NCI-H1436 (cell line): ENCODE data around the gene C10orf62.

Source experiments
- DNase-seq: peaks from one replicate; lab custom pipeline; 2025; lab: John Stamatoyannopoulos, UW

The C10orf62 gene

DNA sequence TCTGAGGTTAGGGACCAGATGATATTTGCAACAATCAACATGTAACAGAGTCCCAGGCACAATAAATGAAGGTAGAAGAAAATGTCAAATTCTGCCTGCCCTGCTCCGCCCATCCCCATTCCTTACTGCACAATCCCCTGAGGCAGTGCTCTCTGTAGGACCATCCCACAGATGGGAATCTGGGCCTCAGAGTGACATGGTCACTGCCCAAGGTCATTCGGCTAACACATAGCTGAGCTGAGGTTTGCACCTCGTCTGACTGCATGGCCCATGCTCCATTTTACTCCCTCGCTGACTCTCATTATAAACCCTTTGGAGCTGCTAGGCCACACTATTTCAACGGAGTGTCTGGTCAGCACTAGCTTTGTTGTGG is 4.1 kb upstream of the C10orf62 start:
- DNase-seq = no peak

- no peak for DNase-seq
These were observed 2.3 kb upstream of the C10orf62 start for GRCh38 chr10:97587183-97587582.

DNA sequence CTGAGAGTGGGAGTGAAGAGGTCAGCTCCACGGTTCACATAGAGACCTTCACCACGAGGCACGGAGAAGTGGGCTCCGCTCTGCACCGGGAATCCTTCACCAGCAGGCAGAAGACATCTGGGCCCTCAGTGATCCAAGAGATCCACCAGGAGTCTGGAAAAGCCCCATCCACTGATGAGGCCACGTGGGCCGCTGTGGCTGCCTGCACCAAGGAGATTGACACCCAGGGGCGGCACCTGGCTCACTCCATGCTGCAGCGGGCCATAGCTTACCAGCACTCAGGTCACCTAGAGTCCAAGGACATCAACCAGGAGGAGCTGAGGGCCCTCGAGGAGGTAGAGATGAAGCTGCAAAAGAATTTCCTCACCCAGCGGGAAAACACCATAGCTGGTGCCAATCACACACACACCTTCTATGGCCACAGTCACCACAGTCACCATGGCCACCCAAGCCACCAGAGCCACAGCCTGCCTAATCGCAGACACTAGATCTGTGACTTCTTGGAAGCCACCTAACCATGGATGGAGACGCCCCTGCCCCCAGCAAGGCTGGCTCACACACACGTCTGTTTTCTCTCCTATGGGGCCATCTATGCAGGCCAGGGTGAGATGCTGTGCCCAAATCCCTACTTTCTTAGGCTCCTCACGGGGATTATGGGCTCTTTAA is 694 bp downstream of the C10orf62 start:
- no peak for DNase-seq

- DNase-seq = peak; percentile 4
These were observed 1.4 kb downstream of the C10orf62 start for GRCh38 chr10:97590748-97591495.

DNA sequence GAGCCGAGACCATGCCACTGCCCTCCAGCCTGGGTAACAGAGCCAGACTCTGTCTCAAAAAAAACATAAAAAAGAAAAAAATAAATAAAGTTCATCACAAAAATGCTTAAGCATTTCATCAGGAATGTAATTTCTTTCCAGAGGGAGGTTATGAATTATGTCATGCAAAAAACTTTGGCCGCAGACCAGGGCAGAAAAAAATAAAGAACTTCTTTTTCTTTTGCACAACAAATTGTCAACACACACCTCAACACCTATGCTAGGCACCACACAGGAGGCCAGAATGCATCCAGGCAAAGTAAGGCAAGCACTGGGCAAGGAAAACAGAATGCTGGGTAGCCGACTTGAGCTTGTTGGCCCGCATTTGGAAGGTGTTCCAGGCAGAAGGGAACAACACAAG is 3.9 kb downstream of the C10orf62 start:
- no peak for DNase-seq

- no peak for DNase-seq
These were observed 6.9 kb downstream of the C10orf62 start for GRCh38 chr10:97596101-97597082.

GRCh38 chr10:97597778-97598177 is 8.3 kb downstream of the C10orf62 start:
- DNase-seq = no peak

DNA sequence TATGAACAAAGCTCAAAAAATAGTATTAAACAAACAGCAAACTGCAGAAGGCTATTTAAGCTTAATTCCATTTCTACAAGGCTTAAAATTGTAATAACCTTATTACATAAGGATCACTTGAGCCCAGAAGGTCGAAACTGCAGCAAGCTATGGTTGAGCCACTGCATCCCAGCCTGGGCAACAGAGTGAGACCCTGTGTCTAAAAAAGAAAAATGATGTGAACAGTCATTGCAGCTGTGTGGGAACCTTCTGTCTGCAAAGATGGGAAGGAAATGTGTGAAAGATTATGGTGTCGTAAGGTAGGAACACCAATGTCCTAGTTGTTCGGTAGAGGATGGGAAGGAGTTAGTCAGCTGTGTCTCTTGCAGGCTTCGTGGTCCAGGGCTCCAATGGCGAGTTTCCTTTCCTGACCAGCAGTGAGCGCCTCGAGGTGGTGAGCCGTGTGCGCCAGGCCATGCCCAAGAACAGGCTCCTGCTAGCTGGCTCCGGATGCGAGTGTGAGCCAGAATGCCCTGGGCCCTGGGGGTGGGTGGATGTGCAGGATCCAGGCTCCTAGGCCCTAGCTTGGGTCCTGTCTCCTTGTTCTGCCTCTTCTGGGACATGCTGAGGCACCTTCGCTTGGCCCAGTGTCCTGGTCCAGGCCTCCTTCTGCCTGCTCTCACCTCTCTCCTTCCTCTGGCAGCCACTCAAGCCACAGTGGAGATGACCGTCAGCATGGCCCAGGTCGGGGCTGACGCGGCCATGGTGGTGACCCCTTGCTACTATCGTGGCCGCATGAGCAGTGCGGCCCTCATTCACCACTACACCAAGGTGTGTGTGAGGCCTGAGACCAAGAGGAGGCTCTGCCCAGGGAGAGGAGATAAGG is 9.1 kb downstream of the C10orf62 start:
- no peak for DNase-seq

DNA sequence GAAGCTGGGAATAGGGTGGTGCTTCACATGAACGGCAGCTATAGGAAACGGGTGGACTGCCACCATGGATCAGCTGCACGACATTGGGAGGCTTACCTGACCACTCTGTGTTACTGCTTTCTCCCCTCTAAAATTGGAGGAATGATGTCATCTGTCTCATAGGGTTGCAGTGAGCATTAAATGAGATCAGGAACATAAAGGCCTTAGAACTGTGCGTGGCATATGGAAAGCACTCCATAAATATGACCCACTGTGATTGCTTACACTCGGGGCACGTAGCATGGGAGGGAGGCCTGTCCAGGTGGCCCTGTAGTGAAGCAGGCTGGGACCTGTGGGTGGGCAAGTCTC is 9.7 kb downstream of the C10orf62 start:
- DNase-seq = no peak

GRCh38 chr10:97600616-97601015 is 11.1 kb downstream of the C10orf62 start:
- no peak for DNase-seq

DNA sequence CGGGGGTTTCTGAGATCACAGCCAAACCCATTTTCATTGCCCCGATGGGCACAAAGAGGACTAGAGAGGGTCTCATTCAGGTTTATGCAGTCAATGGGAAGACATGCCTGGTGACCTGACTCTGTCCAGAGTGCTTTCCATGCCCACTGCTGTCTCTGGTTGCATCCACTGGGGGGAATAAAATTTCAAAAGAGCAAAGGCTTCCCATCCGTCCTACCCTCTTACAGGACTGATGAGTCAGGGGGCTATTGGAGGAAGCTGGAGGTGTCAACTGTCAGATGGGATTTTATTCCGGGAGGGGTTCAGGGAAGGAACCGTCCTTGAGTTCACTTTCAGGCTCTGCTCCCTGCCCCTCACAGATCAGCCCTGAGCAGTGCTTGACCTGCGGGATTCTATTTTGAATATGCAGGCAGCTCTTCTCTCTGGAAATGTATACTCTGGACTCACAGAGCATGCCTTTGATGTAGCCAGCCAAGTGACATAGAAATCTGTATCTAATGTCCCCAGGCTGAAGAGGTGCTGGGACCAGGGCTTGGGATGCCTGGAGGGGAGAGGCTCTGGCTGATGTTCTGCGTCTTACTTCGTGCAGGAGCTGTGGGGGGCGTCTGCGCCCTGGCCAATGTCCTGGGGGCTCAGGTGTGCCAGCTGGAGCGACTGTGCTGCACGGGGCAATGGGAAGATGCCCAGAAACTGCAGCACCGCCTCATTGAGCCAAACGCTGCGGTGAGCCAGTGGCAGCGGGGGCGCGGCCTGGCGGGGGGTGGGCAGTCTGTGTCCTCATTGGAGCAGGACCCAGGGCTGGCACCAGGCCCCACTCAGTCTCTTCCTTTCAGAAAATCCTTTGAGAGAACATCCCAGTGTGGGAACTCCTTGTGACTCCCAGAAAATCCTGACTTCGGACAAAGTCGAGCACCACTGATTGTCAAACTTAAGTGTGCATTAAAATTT is 12.0 kb downstream of the C10orf62 start:
- no peak for DNase-seq

GRCh38 chr10:97607095-97607636 is 17.6 kb downstream of the C10orf62 start:
- no peak for DNase-seq

GRCh38 chr10:97608991-97609561 is 19.6 kb downstream of the C10orf62 start:
- DNase-seq = no peak

DNA sequence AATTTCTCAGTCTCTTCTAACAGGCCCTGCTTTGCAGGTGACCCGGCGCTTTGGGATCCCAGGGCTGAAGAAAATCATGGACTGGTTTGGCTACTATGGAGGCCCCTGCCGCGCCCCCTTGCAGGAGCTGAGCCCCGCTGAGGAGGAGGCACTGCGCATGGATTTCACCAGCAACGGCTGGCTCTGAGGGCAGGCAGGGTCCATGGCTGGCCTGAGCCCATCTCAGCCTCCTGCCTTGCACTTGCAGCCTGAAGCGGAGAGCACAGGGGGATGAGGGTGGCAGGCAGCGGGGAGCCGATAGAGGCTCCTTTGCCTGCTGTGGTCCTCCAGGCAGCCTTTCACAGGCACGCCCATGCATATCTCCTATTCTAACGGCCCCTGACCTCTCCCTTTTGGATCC is 22.0 kb downstream of the C10orf62 start:
- no peak for DNase-seq

DNA sequence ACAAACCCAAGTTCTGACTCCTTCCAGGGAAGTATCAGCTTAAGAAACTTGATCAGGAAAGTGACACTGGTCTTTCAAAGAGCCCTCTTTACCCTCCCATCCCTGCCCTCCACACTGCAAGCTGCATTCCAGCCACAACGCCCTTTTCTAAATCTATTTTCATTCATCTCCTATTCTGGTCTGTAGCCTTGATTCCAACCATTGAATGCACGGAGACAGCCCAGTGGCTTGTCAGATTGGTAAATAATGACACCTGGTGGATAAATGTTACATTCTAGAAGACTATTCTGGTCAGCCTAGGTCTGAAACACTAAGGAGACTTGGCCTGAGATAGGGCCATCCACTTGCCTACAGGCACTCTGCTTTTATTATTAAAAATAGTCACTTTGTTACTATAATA is 22.9 kb downstream of the C10orf62 start:
- no peak for DNase-seq

- no peak for DNase-seq
These were observed 28.8 kb downstream of the C10orf62 start for GRCh38 chr10:97618285-97618684.

- no peak for DNase-seq
These were observed 29.2 kb downstream of the C10orf62 start for GRCh38 chr10:97618733-97619132.

- no peak for DNase-seq
These were observed 33.8 kb downstream of the C10orf62 start for GRCh38 chr10:97623277-97623676.

- DNase-seq = no peak
These were observed 38.2 kb downstream of the C10orf62 start for GRCh38 chr10:97627731-97628130.

- no peak for DNase-seq
These were observed 38.7 kb downstream of the C10orf62 start for GRCh38 chr10:97628228-97628627.
